Measurements from ENCODE around the gene UQCRH. TPM values are rescaled to one million over a fixed set of nuclear protein-coding genes. Genes with fewer than 3 reads are reported as not detected.

UQCRH gene
- total RNA-seq, 1 experiment from 2014 or later, result 508 TPM

GRCh38 chr1:46340404-46341221, 37.1 kb downstream of the UQCRH start, which contains the start of gene NSUN4:
TSS of gene NSUN4 (plus strand) at chr1:46340807. CDS start at chr1:46340827, 20 bp downstream.
- Histone ChIP-seq H3K79me1 (ENCODE audit: insufficient read depth, low read depth, low read length, poor library complexity, severe bottlenecking) (no peaks in the 10 kb centered on the region), H4K5ac (ENCODE audit: insufficient read length, low read depth, low read length) (no peak within 1 kb of the TSS), H4K20me1 (ENCODE audit: control insufficient read depth, insufficient read depth, insufficient read length) (no peaks in the 10 kb centered on the region), H2BK12ac (ENCODE audit: insufficient read length, low read depth, low read length) (no peak within 1 kb of the TSS), H4K8ac (replicated peaks; ENCODE audit: insufficient read length, low read depth, low read length) (no peak within 1 kb of the TSS), H3K14ac (ENCODE audit: insufficient read depth, low read length) (peak within 1 kb of the TSS; percentile 87), H3K23me2 (ENCODE audit: insufficient read length, low read depth, low read length, poor library complexity, severe bottlenecking) (peaks cover 5% of the 10 kb centered on the region), H2AFZ (ENCODE audit: low read length) (no peak within 1 kb of the TSS), H3T11ph (ENCODE audit: low read length) (no peak within 1 kb of the TSS), H3K27me3 (ENCODE audit: insufficient read depth, low read length) (no peaks in the 10 kb centered on the region), H2AK5ac (ENCODE audit: insufficient read length, low read length) (no peak within 1 kb of the TSS), H3K4ac (ENCODE audit: low read depth, low read length) (no peak within 1 kb of the TSS), H3K27ac (ENCODE audit: insufficient read length, low read depth, low read length) (peak within 1 kb of the TSS; percentile 82), H3K79me2 (ENCODE audit: insufficient read depth, low read length) (no peaks in the 10 kb centered on the region), H2BK120ac (ENCODE audit: low read depth, low read length, poor library complexity, severe bottlenecking) (no peak within 1 kb of the TSS), H3K9me3 (ENCODE audit: control insufficient read depth, low read depth, low read length) (no peaks in the 10 kb centered on the region), H3K18ac (ENCODE audit: insufficient read length, low read depth, low read length) (peak within 1 kb of the TSS; percentile 92), H3K4me1 (ENCODE audit: insufficient read depth, low read length) (no peaks in the 10 kb centered on the region; the same call in 1 of the 2 replicates), H3K9ac (ENCODE audit: extremely low read depth, insufficient read length, low read length) (peak within 1 kb of the TSS; percentile 85), H3K56ac (ENCODE audit: insufficient read length, low read depth, low read length) (no peak within 1 kb of the TSS), H3K4me2 (ENCODE audit: insufficient read depth, insufficient read length, low read length) (peak within 1 kb of the TSS; percentile 49), H3K23ac (ENCODE audit: insufficient read length, low read depth, low read length) (no peak within 1 kb of the TSS), H4K91ac (ENCODE audit: insufficient read length, low read depth, low read length) (no peak within 1 kb of the TSS), H2BK15ac (ENCODE audit: low read depth, low read length) (no peak within 1 kb of the TSS), H2BK5ac (ENCODE audit: insufficient read length, low read length) (no peak within 1 kb of the TSS), H2BK20ac (ENCODE audit: low read depth, low read length, poor library complexity, severe bottlenecking) (no peak within 1 kb of the TSS)
- WGBS (ENCODE audit: extremely low coverage, insufficient read length, low lambda C conversion rate), result no CpG with 5 or more reads among the region's 53 CpGs
- peaks cover 0 to 3% of the 10 kb centered on the region in 2 experiments; a peak in 2 of 5 replicates for H3K9me3 Mint-ChIP-seq
- no peaks in the 10 kb centered on the region for H3K27me3 Mint-ChIP-seq (ENCODE audit: low read depth)
- peak; percentile 62 for TF ChIP-seq CTCF (conservative IDR thresholded peaks at IDR 0.05)
- DNase-seq, result peak; percentile 88
- H3K27ac Mint-ChIP-seq, result peak within 1 kb of the TSS; percentile 98 to 100 (median 100)
- peak within 1 kb of the TSS; percentile 89 to 96 for H3K4me3 Mint-ChIP-seq
- H3K4me1 Mint-ChIP-seq, result peaks cover 20 to 23% of the 10 kb centered on the region in 2 experiments
- H3K36me3 Mint-ChIP-seq (ENCODE audit: insufficient read depth in 1 of 3, low read depth in 3 of 3), result peaks cover 11 to 36% (median 34%) of the 10 kb centered on the region in 3 experiments; a peak in 6 of 7 replicates
